Measurements from ENCODE around the gene NUP85.
"Not testable (repeated sequence)": the region's sequence is repeated elsewhere in the genome, so short reads cannot be mapped to it uniquely, and the experiment has no call there.

NUP85 gene

GRCh38 chr17:75205037-75205792 is at the start of gene NUP85:
TSS of gene NUP85 (plus strand) at chr17:75205679. CDS start at chr17:75205762, 83 bp downstream.
- in situ Hi-C loops (cut with MboI; ENCODE audit: low sequenced_read_pairs): no loop called here

- in situ Hi-C loops (cut with MboI; ENCODE audit: low sequenced_read_pairs): not testable (repeated sequence)
These were observed 47.0 kb upstream of the NUP85 start for GRCh38 chr17:75158480-75158879.

GRCh38 chr17:75159196-75160031 is 46.1 kb upstream of the NUP85 start:
- in situ Hi-C loops (cut with MboI; ENCODE audit: low sequenced_read_pairs): no loop called here

- in situ Hi-C loops (cut with MboI; ENCODE audit: low sequenced_read_pairs): no loop called here
These were observed 45.3 kb upstream of the NUP85 start for GRCh38 chr17:75160211-75160610.

- in situ Hi-C loops (cut with MboI; ENCODE audit: low sequenced_read_pairs): no loop called here
These were observed 42.4 kb upstream of the NUP85 start for GRCh38 chr17:75163074-75163473.

GRCh38 chr17:75164606-75165005 is 40.9 kb upstream of the NUP85 start:
- in situ Hi-C loops (cut with MboI; ENCODE audit: low sequenced_read_pairs): not testable (repeated sequence)

GRCh38 chr17:75168998-75169397 is 36.5 kb upstream of the NUP85 start:
- in situ Hi-C loops (cut with MboI; ENCODE audit: low sequenced_read_pairs): no loop called here

GRCh38 chr17:75173526-75173925 is 32.0 kb upstream of the NUP85 start:
- in situ Hi-C loops (cut with MboI; ENCODE audit: low sequenced_read_pairs): no loop called here

- in situ Hi-C loops (cut with MboI; ENCODE audit: low sequenced_read_pairs): no loop called here
These were observed 30.5 kb upstream of the NUP85 start for GRCh38 chr17:75174996-75175395.

GRCh38 chr17:75176625-75177024 is 28.9 kb upstream of the NUP85 start:
- in situ Hi-C loops (cut with MboI; ENCODE audit: low sequenced_read_pairs): no loop called here

GRCh38 chr17:75178453-75178852 is 27.0 kb upstream of the NUP85 start:
- in situ Hi-C loops (cut with MboI; ENCODE audit: low sequenced_read_pairs): no loop called here

- in situ Hi-C loops (cut with MboI; ENCODE audit: low sequenced_read_pairs): no loop called here
These were observed 24.4 kb upstream of the NUP85 start for GRCh38 chr17:75181110-75181509.

- in situ Hi-C loops (cut with MboI; ENCODE audit: low sequenced_read_pairs): no loop called here
These were observed 23.7 kb upstream of the NUP85 start for GRCh38 chr17:75181608-75182318.

- in situ Hi-C loops (cut with MboI; ENCODE audit: low sequenced_read_pairs): no loop called here
These were observed 23.2 kb upstream of the NUP85 start for GRCh38 chr17:75182319-75182568.

GRCh38 chr17:75182569-75183436 is 22.7 kb upstream of the NUP85 start, which contains the start of gene SUMO2:
TSS of gene SUMO2 (minus strand) at chr17:75182959. CDS start at chr17:75182834, 125 bp downstream.
- in situ Hi-C loops (cut with MboI; ENCODE audit: low sequenced_read_pairs): no loop called here

- in situ Hi-C loops (cut with MboI; ENCODE audit: low sequenced_read_pairs): no loop called here
These were observed 21.2 kb upstream of the NUP85 start for GRCh38 chr17:75183999-75184884.

- in situ Hi-C loops (cut with MboI; ENCODE audit: low sequenced_read_pairs): no loop called here
These were observed 16.9 kb upstream of the NUP85 start for GRCh38 chr17:75188614-75189013.

GRCh38 chr17:75191584-75191983 is 13.9 kb upstream of the NUP85 start:
- in situ Hi-C loops (cut with MboI; ENCODE audit: low sequenced_read_pairs): no loop called here

- in situ Hi-C loops (cut with MboI; ENCODE audit: low sequenced_read_pairs): no loop called here
These were observed 10.6 kb upstream of the NUP85 start for GRCh38 chr17:75194879-75195278.

Data from HL-60/S4 treated with retinoic acid at 250 ng/mL for 4 days and 3 days (cell line).